ENCODE measurements around the gene JAG2.

- TF ChIP-seq PHF21A (CRISPR knock-in tag; IDR thresholded peaks at IDR 0.05), result no peak
- no peak for TF ChIP-seq PBX3 (CRISPR knock-in tag; IDR thresholded peaks at IDR 0.05; ENCODE audit: borderline replicate concordance)
- TF ChIP-seq, protein P1, sequence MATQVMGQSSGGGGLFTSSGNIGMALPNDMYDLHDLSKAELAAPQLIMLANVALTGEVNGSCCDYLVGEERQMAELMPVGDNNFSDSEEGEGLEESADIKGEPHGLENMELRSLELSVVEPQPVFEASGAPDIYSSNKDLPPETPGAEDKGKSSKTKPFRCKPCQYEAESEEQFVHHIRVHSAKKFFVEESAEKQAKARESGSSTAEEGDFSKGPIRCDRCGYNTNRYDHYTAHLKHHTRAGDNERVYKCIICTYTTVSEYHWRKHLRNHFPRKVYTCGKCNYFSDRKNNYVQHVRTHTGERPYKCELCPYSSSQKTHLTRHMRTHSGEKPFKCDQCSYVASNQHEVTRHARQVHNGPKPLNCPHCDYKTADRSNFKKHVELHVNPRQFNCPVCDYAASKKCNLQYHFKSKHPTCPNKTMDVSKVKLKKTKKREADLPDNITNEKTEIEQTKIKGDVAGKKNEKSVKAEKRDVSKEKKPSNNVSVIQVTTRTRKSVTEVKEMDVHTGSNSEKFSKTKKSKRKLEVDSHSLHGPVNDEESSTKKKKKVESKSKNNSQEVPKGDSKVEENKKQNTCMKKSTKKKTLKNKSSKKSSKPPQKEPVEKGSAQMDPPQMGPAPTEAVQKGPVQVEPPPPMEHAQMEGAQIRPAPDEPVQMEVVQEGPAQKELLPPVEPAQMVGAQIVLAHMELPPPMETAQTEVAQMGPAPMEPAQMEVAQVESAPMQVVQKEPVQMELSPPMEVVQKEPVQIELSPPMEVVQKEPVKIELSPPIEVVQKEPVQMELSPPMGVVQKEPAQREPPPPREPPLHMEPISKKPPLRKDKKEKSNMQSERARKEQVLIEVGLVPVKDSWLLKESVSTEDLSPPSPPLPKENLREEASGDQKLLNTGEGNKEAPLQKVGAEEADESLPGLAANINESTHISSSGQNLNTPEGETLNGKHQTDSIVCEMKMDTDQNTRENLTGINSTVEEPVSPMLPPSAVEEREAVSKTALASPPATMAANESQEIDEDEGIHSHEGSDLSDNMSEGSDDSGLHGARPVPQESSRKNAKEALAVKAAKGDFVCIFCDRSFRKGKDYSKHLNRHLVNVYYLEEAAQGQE (IDR thresholded peaks at IDR 0.05; ENCODE audit: borderline replicate concordance in 1 of 2, low read depth in 1 of 2, low read length in 2 of 2), result no peak
- no peak for TF ChIP-seq ARID2 (CRISPR knock-in tag; IDR thresholded peaks at IDR 0.05; ENCODE audit: borderline replicate concordance)
- TF ChIP-seq ZSCAN20 (CRISPR knock-in tag; IDR thresholded peaks at IDR 0.05; ENCODE audit: borderline replicate concordance), result no peak
- TF ChIP-seq TMF1 (CRISPR knock-in tag; IDR thresholded peaks at IDR 0.05; ENCODE audit: low read depth), result no peak
- TF ChIP-seq MAFF (IDR thresholded peaks at IDR 0.05; ENCODE audit: low read depth, low read length), result no peak
- no peak for TF ChIP-seq ARNT (IDR thresholded peaks at IDR 0.05)
- TF ChIP-seq LBX2 (CRISPR knock-in tag; IDR thresholded peaks at IDR 0.05; ENCODE audit: borderline replicate concordance), result no peak
- TF ChIP-seq, protein P2, sequence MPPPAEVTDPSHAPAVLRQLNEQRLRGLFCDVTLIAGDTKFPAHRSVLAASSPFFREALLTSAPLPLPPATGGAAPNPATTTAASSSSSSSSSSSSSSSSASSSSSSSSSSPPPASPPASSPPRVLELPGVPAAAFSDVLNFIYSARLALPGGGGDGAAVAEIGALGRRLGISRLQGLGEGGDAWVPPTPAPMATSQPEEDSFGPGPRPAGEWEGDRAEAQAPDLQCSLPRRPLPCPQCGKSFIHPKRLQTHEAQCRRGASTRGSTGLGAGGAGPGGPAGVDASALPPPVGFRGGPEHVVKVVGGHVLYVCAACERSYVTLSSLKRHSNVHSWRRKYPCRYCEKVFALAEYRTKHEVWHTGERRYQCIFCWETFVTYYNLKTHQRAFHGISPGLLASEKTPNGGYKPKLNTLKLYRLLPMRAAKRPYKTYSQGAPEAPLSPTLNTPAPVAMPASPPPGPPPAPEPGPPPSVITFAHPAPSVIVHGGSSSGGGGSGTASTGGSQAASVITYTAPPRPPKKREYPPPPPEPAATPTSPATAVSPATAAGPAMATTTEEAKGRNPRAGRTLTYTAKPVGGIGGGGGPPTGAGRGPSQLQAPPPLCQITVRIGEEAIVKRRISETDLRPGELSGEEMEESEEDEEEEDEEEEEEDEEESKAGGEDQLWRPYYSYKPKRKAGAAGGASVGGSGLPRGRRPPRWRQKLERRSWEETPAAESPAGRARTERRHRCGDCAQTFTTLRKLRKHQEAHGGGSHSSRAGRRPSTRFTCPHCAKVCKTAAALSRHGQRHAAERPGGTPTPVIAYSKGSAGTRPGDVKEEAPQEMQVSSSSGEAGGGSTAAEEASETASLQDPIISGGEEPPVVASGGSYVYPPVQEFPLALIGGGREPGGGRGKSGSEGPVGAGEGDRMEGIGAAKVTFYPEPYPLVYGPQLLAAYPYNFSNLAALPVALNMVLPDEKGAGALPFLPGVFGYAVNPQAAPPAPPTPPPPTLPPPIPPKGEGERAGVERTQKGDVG (CRISPR knock-in tag; IDR thresholded peaks at IDR 0.05; ENCODE audit: borderline replicate concordance), result no peak
- TF ChIP-seq, protein P3, sequence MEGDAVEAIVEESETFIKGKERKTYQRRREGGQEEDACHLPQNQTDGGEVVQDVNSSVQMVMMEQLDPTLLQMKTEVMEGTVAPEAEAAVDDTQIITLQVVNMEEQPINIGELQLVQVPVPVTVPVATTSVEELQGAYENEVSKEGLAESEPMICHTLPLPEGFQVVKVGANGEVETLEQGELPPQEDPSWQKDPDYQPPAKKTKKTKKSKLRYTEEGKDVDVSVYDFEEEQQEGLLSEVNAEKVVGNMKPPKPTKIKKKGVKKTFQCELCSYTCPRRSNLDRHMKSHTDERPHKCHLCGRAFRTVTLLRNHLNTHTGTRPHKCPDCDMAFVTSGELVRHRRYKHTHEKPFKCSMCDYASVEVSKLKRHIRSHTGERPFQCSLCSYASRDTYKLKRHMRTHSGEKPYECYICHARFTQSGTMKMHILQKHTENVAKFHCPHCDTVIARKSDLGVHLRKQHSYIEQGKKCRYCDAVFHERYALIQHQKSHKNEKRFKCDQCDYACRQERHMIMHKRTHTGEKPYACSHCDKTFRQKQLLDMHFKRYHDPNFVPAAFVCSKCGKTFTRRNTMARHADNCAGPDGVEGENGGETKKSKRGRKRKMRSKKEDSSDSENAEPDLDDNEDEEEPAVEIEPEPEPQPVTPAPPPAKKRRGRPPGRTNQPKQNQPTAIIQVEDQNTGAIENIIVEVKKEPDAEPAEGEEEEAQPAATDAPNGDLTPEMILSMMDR (CRISPR knock-in tag; IDR thresholded peaks at IDR 0.05), result no peak
- TF ChIP-seq RAD21 (CRISPR knock-in tag; IDR thresholded peaks at IDR 0.05), result no peak
- TF ChIP-seq HOXA7 (CRISPR knock-in tag; IDR thresholded peaks at IDR 0.05), result no peak
Measured at GRCh38 chr14:105136401-105137322, 31.9 kb downstream of the JAG2 start.
